Left ventricle myocardium inferior (tissue), 1 donor: Measurements from ENCODE around the gene P3H2. TPM values are rescaled to one million over a fixed set of nuclear protein-coding genes. Genes with fewer than 3 reads are reported as not detected.

Experiments used
- DNase-seq: peaks from one replicate; pipeline ENCODE4 v3.0.0-alpha.2; 2020
- H3K27ac ChIP-seq: fragments of 200-600 bp; replicated peaks from 2 replicates; pipeline ENCODE4 v1.8.0; 2021
- H3K27me3 ChIP-seq: fragments of 200-600 bp; 2 replicates; pipeline ENCODE4 v1.8.0; 2021; ENCODE audit warnings: low read depth
- H3K36me3 ChIP-seq: fragments of 200-600 bp; 2 replicates; pipeline ENCODE4 v1.8.0; 2021
- H3K4me1 ChIP-seq: fragments of 200-600 bp; 2 replicates; pipeline ENCODE4 v1.8.0; 2021
- H3K4me3 ChIP-seq: fragments of 200-600 bp; 2 replicates; pipeline ENCODE4 v1.8.0; 2021; ENCODE audit warnings: mild to moderate bottlenecking, moderate library complexity
- H3K9me3 ChIP-seq: fragments of 200-600 bp; replicated peaks from 2 replicates; pipeline ENCODE4 v1.8.0; 2021
- intact Hi-C: fragments of 100-400 bp; cut with micrococcal nuclease; formaldehyde crosslinking; loops from one replicate; pipeline ENCODE4 v1.11.0; 2022
- total RNA-seq: library from RNA; stranded (reverse); fragmentation: NEBNext Ultra II Directional; extraction: Animal tissue kit (Norgen Biotek cat#: 25700); gene quantifications from one replicate; pipeline ENCODE4 v1.2.1, GENCODE V29; 2021
- TF ChIP-seq, protein P1 (sequence below): fragments of 200-600 bp; IDR thresholded peaks from 2 replicates; pipeline ENCODE4 v1.8.0; 2021; ENCODE audit warnings: antibody characterized with exemption, mild to moderate bottlenecking, borderline replicate concordance
- donor health status: DM: no; HTN: yes; CAD: no; lungs with severe emphysema.

P3H2 gene
- total RNA-seq, 1 donor from 2014 or later, result 0.82 TPM

DNA sequence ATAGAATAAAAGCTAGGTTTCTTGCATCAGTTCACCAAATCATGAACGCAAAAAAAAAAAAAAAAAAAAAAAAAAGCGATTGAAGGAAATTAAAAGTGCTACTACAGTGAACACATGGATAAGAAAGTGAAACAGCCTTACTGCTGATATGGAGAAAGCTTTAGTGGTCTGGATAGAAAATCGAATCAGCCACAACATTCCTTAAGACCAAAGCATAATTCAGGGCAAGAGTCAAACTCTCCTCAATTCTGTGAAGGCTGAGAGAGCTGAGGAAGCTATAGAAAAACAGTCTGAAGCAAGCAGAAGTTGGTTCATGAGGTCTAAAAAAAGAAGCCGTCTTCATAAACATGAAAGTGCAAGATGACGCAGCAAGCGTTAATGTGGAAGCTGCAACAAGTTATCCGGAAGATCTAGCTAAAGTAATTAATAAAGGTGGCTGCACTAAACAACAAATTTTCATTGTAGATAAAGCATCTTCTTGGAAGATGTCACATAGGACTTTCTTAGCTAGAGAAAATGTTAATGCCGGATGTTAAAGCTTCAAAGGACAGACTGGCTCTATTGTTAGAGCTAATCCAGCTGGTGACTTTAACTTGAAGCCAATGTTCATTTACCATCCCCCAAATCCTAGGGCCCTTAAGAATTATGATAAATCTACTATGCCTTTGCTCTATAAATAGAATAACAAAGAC lies 19.2 kb downstream of the P3H2 start:
- H3K4me3 ChIP-seq, result peak overlapping the region; percentile 45
- H3K27me3 ChIP-seq, result no peaks in the 10 kb centered on the region
- no peak for DNase-seq
- peak overlapping the region; percentile 52 for H3K27ac ChIP-seq
- intact Hi-C loops, result no loop called here
- H3K36me3 ChIP-seq, result no peaks in the 10 kb centered on the region
- TF ChIP-seq, protein P1, sequence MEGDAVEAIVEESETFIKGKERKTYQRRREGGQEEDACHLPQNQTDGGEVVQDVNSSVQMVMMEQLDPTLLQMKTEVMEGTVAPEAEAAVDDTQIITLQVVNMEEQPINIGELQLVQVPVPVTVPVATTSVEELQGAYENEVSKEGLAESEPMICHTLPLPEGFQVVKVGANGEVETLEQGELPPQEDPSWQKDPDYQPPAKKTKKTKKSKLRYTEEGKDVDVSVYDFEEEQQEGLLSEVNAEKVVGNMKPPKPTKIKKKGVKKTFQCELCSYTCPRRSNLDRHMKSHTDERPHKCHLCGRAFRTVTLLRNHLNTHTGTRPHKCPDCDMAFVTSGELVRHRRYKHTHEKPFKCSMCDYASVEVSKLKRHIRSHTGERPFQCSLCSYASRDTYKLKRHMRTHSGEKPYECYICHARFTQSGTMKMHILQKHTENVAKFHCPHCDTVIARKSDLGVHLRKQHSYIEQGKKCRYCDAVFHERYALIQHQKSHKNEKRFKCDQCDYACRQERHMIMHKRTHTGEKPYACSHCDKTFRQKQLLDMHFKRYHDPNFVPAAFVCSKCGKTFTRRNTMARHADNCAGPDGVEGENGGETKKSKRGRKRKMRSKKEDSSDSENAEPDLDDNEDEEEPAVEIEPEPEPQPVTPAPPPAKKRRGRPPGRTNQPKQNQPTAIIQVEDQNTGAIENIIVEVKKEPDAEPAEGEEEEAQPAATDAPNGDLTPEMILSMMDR, result no peak
- peaks cover 5% of the 10 kb centered on the region for H3K4me1 ChIP-seq
- no peaks in the 10 kb centered on the region for H3K9me3 ChIP-seq

DNA sequence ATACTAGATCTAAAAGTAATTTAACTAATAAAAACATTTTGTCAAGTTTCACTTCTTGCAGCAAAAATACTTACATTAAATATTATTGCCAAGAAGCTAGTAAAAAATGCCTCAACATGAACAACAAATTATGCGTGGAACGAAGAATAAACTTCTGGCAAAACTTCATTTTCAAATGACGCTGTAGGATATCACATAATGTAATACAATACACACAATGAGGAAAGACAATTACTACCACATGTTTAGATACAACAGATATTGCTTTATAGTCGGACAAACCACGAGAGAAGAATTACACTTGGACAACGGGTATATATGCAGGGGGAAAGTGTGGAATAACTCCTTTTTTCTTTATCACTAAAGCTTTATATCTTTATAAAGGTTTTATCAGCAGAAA lies 21.6 kb downstream of the P3H2 start:
- DNase-seq, result no peak
- Histone ChIP-seq H3K4me1 (peaks cover 12% of the 10 kb centered on the region), H3K9me3 (no peaks in the 10 kb centered on the region), H3K36me3 (no peaks in the 10 kb centered on the region), H3K27me3 (no peaks in the 10 kb centered on the region), H3K4me3 (no peak overlapping the region), H3K27ac (no peak overlapping the region)
- intact Hi-C loops, result no loop called here
- TF ChIP-seq, protein P1, result no peak

DNA sequence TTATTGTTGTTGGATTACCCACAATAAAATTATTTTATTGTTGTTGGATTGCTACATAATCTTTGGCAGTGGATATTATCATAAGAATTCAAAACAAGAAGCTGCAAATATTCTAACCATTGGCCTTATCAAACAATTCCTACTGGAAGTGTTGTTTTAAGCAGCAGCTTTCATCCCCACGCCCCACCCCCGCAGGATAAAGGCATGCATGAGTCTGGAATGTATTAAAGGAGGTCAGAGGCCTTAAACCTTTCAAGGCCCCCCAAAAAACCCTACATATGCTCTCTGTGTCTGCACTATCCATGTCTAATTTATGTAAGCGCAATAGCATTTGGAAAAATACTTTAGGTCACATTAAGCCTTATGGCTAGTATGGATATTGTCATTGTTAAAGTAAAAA lies 23.1 kb downstream of the P3H2 start:
- DNase-seq, result no peak

DNA sequence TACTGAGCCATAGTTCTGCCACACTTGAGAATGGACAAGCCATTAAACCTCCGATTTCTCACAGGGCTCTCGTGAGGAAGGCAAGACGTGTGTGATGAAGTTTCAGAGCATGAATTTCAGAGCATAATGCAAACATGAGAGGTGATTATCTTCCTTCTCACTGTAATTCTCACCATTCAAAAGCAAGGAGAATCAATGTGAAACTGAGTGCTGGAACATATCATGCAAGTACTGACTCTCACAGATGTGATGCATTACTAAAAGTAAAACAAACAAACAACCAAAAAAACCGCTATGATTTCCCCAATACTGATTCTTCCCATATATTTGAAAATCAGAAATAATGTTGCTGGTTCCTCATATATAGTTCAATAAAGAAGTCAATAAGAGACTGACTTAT lies 23.7 kb downstream of the P3H2 start:
- intact Hi-C loops, result no loop called here
- H3K4me3 ChIP-seq, result no peak overlapping the region
- H3K4me1 ChIP-seq, result peaks cover 25% of the 10 kb centered on the region
- H3K27ac ChIP-seq, result no peak overlapping the region
- H3K9me3 ChIP-seq, result no peaks in the 10 kb centered on the region
- TF ChIP-seq, protein P1, result no peak
- H3K27me3 ChIP-seq, result no peaks in the 10 kb centered on the region
- DNase-seq, result no peak
- no peaks in the 10 kb centered on the region for H3K36me3 ChIP-seq

More for the DNA sequence above, 23.1 kb downstream of the P3H2 start:
- Histone ChIP-seq H3K27ac (no peak overlapping the region), H3K36me3 (no peaks in the 10 kb centered on the region), H3K4me1 (peaks cover 20% of the 10 kb centered on the region), H3K27me3 (no peaks in the 10 kb centered on the region), H3K9me3 (no peaks in the 10 kb centered on the region), H3K4me3 (no peak overlapping the region)
- TF ChIP-seq, protein P1, result no peak
- intact Hi-C loops, result no loop called here

DNA sequence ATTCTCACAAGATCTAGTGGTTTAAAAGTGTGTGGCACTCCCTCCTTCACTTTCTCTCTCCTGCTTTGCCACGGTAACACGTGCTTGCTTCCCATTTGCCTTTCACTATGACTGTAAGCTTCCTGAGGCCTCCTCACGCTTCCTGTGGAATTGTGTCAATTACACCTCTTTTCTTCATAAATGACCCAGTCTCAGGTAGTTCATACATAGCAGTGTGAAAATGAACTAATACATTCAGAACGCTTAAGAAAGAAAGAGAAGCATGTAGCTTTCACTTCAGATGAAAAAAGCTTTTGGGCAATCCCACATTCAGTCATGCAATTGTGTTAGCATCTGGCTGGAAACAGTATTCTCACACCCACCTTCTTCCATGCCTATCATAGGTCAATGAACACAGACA lies 24.4 kb downstream of the P3H2 start:
- intact Hi-C loops, result no loop called here
- Histone ChIP-seq H3K4me1 (peaks cover 24% of the 10 kb centered on the region), H3K9me3 (no peaks in the 10 kb centered on the region), H3K4me3 (no peak overlapping the region), H3K27me3 (no peaks in the 10 kb centered on the region), H3K36me3 (no peaks in the 10 kb centered on the region), H3K27ac (no peak overlapping the region)
- DNase-seq, result no peak
- TF ChIP-seq, protein P1, result no peak
